Measurements from ENCODE around the gene EYS.

Gene EYS

DNA sequence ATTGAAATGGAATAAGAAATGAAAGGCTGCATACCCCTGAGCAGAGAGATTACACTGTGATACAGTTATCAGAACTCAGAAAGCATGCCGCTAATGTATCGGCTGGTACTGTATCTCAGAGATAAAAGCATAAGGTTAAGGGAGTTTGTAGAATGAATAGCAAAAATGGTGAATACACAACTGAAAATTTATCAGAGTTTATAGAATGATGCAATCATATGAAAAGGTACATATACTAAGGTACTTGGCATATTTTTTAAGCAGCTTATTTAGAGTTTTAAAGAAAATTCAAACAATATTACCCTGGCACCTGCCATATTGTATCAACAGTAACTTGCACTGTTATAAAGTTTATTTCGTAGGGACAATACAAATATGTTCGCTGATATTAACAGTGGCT is 1707.4 kb downstream of the EYS start:
- H3F3A ChIP-seq (ENCODE audit: control insufficient read depth, insufficient read depth): no peaks in the 10 kb centered on the region
- H4K20me1 ChIP-seq (ENCODE audit: control insufficient read depth, insufficient read depth, low read depth, low read length): no peaks in the 10 kb centered on the region
- TF ChIP-seq, protein P1, sequence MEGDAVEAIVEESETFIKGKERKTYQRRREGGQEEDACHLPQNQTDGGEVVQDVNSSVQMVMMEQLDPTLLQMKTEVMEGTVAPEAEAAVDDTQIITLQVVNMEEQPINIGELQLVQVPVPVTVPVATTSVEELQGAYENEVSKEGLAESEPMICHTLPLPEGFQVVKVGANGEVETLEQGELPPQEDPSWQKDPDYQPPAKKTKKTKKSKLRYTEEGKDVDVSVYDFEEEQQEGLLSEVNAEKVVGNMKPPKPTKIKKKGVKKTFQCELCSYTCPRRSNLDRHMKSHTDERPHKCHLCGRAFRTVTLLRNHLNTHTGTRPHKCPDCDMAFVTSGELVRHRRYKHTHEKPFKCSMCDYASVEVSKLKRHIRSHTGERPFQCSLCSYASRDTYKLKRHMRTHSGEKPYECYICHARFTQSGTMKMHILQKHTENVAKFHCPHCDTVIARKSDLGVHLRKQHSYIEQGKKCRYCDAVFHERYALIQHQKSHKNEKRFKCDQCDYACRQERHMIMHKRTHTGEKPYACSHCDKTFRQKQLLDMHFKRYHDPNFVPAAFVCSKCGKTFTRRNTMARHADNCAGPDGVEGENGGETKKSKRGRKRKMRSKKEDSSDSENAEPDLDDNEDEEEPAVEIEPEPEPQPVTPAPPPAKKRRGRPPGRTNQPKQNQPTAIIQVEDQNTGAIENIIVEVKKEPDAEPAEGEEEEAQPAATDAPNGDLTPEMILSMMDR (IDR thresholded peaks at IDR 0.05; ENCODE audit: low read depth, low read length, poor library complexity, severe bottlenecking): no peak
- TF ChIP-seq EZH2phosphoT487 (IDR thresholded peaks at IDR 0.05; ENCODE audit: borderline replicate concordance, low read length): no peak
- H3K27ac ChIP-seq (ENCODE audit: low read depth, low read length): no peak overlapping the region
- no peak overlapping the region for H3K4me3 ChIP-seq (ENCODE audit: low read length)
- no peaks in the 10 kb centered on the region for H3K4me1 ChIP-seq (ENCODE audit: control insufficient read depth, low read length)
- H3K27me3 ChIP-seq (ENCODE audit: control insufficient read depth, low read length): no peaks in the 10 kb centered on the region
- H3K36me3 ChIP-seq (ENCODE audit: control insufficient read depth, low read length): no peaks in the 10 kb centered on the region
- H3K79me2 ChIP-seq (ENCODE audit: control insufficient read depth, low read length): no peaks in the 10 kb centered on the region
- no peaks in the 10 kb centered on the region for H3K9me2 ChIP-seq (replicated peaks; ENCODE audit: control insufficient read depth, low read length)
- H3K9me3 ChIP-seq (ENCODE audit: control insufficient read depth, insufficient read depth, low read length): no peaks in the 10 kb centered on the region
- no peak overlapping the region for H3K4me2 ChIP-seq (ENCODE audit: low read length)

DNA sequence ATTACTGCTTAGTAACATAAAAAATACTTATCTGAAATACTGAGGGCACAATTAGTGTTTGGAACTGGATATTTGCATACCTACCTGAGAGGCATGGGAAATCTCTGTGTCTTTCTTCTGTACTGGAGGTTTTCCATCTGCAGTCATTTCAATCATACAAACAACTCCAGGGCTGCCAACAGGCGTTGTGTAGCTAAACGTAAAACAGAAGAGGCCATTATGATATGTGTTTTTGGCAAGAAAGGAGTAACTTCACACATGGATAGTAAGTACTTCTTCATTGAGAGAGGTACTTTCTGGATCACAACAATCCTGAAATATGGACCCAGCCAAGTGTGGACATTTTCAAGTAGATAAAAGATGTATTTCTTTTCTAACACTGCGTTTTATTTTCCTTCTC is 1708.0 kb downstream of the EYS start:
- H3K4me2 ChIP-seq (ENCODE audit: low read length): no peak overlapping the region
- no peaks in the 10 kb centered on the region for H3F3A ChIP-seq (ENCODE audit: control insufficient read depth, insufficient read depth)
- H3K4me1 ChIP-seq (ENCODE audit: control insufficient read depth, low read length): no peaks in the 10 kb centered on the region
- H3K9me2 ChIP-seq (replicated peaks; ENCODE audit: control insufficient read depth, low read length): no peaks in the 10 kb centered on the region
- TF ChIP-seq EZH2phosphoT487 (IDR thresholded peaks at IDR 0.05; ENCODE audit: borderline replicate concordance, low read length): no peak
- TF ChIP-seq, protein P1 (IDR thresholded peaks at IDR 0.05; ENCODE audit: low read depth, low read length, poor library complexity, severe bottlenecking): no peak
- H3K27me3 ChIP-seq (ENCODE audit: control insufficient read depth, low read length): no peaks in the 10 kb centered on the region
- no peaks in the 10 kb centered on the region for H3K36me3 ChIP-seq (ENCODE audit: control insufficient read depth, low read length)
- no peaks in the 10 kb centered on the region for H4K20me1 ChIP-seq (ENCODE audit: control insufficient read depth, insufficient read depth, low read depth, low read length)
- no peak overlapping the region for H3K27ac ChIP-seq (ENCODE audit: low read depth, low read length)
- H3K4me3 ChIP-seq (ENCODE audit: low read length): no peak overlapping the region
- H3K9me3 ChIP-seq (ENCODE audit: control insufficient read depth, insufficient read depth, low read length): no peaks in the 10 kb centered on the region
- no peaks in the 10 kb centered on the region for H3K79me2 ChIP-seq (ENCODE audit: control insufficient read depth, low read length)

GRCh38 chr6:63997734-63998133 is 1709.3 kb downstream of the EYS start:
- H3K79me2 ChIP-seq (ENCODE audit: control insufficient read depth, low read length): no peaks in the 10 kb centered on the region
- no peaks in the 10 kb centered on the region for H3K9me2 ChIP-seq (replicated peaks; ENCODE audit: control insufficient read depth, low read length)
- no peaks in the 10 kb centered on the region for H3F3A ChIP-seq (ENCODE audit: control insufficient read depth, insufficient read depth)
- no peaks in the 10 kb centered on the region for H4K20me1 ChIP-seq (ENCODE audit: control insufficient read depth, insufficient read depth, low read depth, low read length)
- H3K4me1 ChIP-seq (ENCODE audit: control insufficient read depth, low read length): no peaks in the 10 kb centered on the region
- TF ChIP-seq EZH2phosphoT487 (IDR thresholded peaks at IDR 0.05; ENCODE audit: borderline replicate concordance, low read length): no peak
- TF ChIP-seq, protein P1 (IDR thresholded peaks at IDR 0.05; ENCODE audit: low read depth, low read length, poor library complexity, severe bottlenecking): no peak
- no peak overlapping the region for H3K4me3 ChIP-seq (ENCODE audit: low read length)
- H3K27ac ChIP-seq (ENCODE audit: low read depth, low read length): no peak overlapping the region
- no peak overlapping the region for H3K4me2 ChIP-seq (ENCODE audit: low read length)
- no peaks in the 10 kb centered on the region for H3K36me3 ChIP-seq (ENCODE audit: control insufficient read depth, low read length)
- no peaks in the 10 kb centered on the region for H3K9me3 ChIP-seq (ENCODE audit: control insufficient read depth, insufficient read depth, low read length)
- no peaks in the 10 kb centered on the region for H3K27me3 ChIP-seq (ENCODE audit: control insufficient read depth, low read length)

DNA sequence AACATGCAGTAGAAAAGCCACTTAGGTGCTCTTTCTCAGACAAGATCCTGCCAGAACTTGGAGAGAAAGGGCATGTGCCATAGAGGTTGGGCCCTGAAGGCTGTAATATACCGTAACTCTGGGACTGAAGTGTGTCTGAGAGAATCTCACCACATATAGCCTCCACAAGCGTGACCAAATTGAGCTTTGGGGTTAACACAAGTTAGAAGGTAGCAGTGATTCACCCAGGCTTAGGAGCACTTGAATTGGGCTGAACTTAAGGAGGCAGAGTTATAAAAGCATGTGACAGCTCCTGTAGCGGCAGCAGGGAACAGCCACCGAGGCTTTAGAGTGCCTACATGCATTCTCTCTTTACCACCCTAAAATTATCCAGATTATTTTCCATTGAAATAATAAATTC is 1709.8 kb downstream of the EYS start:
- H3F3A ChIP-seq (ENCODE audit: control insufficient read depth, insufficient read depth): no peaks in the 10 kb centered on the region
- H3K9me3 ChIP-seq (ENCODE audit: control insufficient read depth, insufficient read depth, low read length): no peaks in the 10 kb centered on the region
- no peak overlapping the region for H3K4me3 ChIP-seq (ENCODE audit: low read length)
- H3K4me2 ChIP-seq (ENCODE audit: low read length): no peak overlapping the region
- H3K27ac ChIP-seq (ENCODE audit: low read depth, low read length): no peak overlapping the region
- no peaks in the 10 kb centered on the region for H4K20me1 ChIP-seq (ENCODE audit: control insufficient read depth, insufficient read depth, low read depth, low read length)
- H3K9me2 ChIP-seq (replicated peaks; ENCODE audit: control insufficient read depth, low read length): no peaks in the 10 kb centered on the region
- no peaks in the 10 kb centered on the region for H3K27me3 ChIP-seq (ENCODE audit: control insufficient read depth, low read length)
- H3K79me2 ChIP-seq (ENCODE audit: control insufficient read depth, low read length): no peaks in the 10 kb centered on the region
- no peaks in the 10 kb centered on the region for H3K36me3 ChIP-seq (ENCODE audit: control insufficient read depth, low read length)
- H3K4me1 ChIP-seq (ENCODE audit: control insufficient read depth, low read length): no peaks in the 10 kb centered on the region
- TF ChIP-seq, protein P1 (IDR thresholded peaks at IDR 0.05; ENCODE audit: low read depth, low read length, poor library complexity, severe bottlenecking): no peak
- TF ChIP-seq EZH2phosphoT487 (IDR thresholded peaks at IDR 0.05; ENCODE audit: borderline replicate concordance, low read length): no peak
